Upper lobe of right lung (tissue), 1 donor: ENCODE measurements around the gene PREPL. TPM values are rescaled to one million over a fixed set of nuclear protein-coding genes. Genes with fewer than 3 reads are reported as not detected.
"Not testable (repeated sequence)": the region's sequence is repeated elsewhere in the genome, so short reads cannot be mapped to it uniquely, and the experiment has no call there.

Experiments used
- ATAC-seq: fragments of 200-7000 bp; cut with Tn5 transposase; one replicate; pipeline ENCODE4 v1.9.1; 2020; ENCODE audit warnings: mild to moderate bottlenecking, moderate library complexity
- DNase-seq: peaks from one replicate; pipeline ENCODE4 v3.0.0-alpha.2; 2020
- H3K27ac ChIP-seq: fragments of 200-600 bp; one replicate; pipeline ENCODE4 v1.8.0; 2022
- H3K27me3 ChIP-seq: fragments of 200-600 bp; one replicate; pipeline ENCODE4 v1.8.0; 2022; ENCODE audit warnings: mild to moderate bottlenecking
- H3K36me3 ChIP-seq: fragments of 200-600 bp; one replicate; pipeline ENCODE4 v1.8.0; 2022
- H3K4me1 ChIP-seq: fragments of 200-600 bp; one replicate; pipeline ENCODE4 v1.8.0; 2022
- H3K4me3 ChIP-seq: fragments of 200-600 bp; one replicate; pipeline ENCODE4 v1.8.0; 2022; ENCODE audit warnings: mild to moderate bottlenecking
- H3K9me3 ChIP-seq: fragments of 200-600 bp; one replicate; pipeline ENCODE4 v1.8.0; 2022
- CTCF ChIP-seq: fragments of 200-600 bp; IDR thresholded peaks from one replicate; pipeline ENCODE4 v1.8.0; 2022; ENCODE audit warnings: antibody characterized with exemption
- intact Hi-C: fragments of 100-400 bp; cut with DNase I; formaldehyde crosslinking; loops from one replicate; pipeline ENCODE4 v1.11.0; 2022
- total RNA-seq: library from RNA; stranded (reverse); fragmentation: NEBNext Ultra II Directional; extraction: Animal tissue kit (Norgen Biotek cat#: 25700); gene quantifications from one replicate; pipeline ENCODE4 v1.2.1, GENCODE V29; 2021
- donor health status: DM: no; HTN: yes; CAD: no; lungs with severe emphysema.

Gene PREPL
- total RNA-seq, 1 donor from 2014 or later = 43.4 TPM

DNA sequence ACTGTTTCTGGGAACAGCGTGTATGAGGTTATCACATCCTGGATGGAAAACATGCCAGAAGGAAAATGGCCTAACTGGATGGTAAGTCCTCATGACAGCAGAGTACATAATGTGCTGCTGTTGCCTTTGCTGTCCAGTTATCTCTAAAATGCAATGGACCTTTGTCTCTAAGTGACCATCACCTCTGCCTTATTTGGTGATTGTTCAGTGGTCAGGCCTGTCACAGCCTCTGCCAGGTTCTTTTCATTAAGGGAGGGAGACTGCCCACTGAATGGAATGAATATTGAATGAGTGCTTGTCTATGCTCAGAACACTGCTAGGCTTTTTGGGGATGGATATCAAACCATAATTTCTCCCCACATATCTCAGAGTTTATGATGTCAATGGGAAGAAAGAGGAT, 57.0 kb downstream of the PREPL start:
- no peak for ATAC-seq
- no peak for DNase-seq
- peaks cover under 1% of the 10 kb centered on the region for H3K9me3 ChIP-seq
- H3K4me1 ChIP-seq = no peaks in the 10 kb centered on the region
- intact Hi-C loops = no loop called here
- TF ChIP-seq CTCF = no peak
- no peak overlapping the region for H3K4me3 ChIP-seq
- H3K36me3 ChIP-seq = no peaks in the 10 kb centered on the region
- no peak overlapping the region for H3K27ac ChIP-seq
- no peaks in the 10 kb centered on the region for H3K27me3 ChIP-seq

- H3K27me3 ChIP-seq, intact Hi-C loops, H3K36me3 ChIP-seq, DNase-seq, H3K9me3 ChIP-seq, ATAC-seq, H3K4me3 ChIP-seq, H3K4me1 ChIP-seq, H3K27ac ChIP-seq: not testable (repeated sequence)
Measured at GRCh38 chr2:44303766-44304165, 57.5 kb downstream of the PREPL start.

DNA sequence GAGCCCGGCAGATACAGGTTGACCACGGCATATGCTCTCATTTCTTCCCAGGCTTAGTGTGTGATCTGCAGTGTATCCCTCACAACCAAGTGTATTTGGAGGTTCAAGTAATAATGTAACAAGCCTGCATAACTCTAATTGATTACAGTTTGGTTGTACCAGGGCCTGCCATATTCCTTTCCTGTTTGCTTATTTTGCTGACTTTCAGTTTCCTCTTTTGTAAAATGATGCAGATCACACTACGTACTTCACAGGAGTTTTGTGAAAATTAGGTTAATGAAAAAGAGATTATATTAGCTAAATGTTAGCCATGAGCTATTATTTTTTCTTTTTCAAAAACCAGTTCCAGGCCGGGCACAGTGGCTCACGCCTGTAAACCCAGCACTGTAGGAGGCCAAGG, 60.2 kb downstream of the PREPL start:
- H3K4me1 ChIP-seq = no peaks in the 10 kb centered on the region
- H3K9me3 ChIP-seq = no peaks in the 10 kb centered on the region
- H3K4me3 ChIP-seq = no peak overlapping the region
- no peaks in the 10 kb centered on the region for H3K27me3 ChIP-seq
- TF ChIP-seq CTCF = no peak
- no peak for ATAC-seq
- no peak overlapping the region for H3K27ac ChIP-seq
- no peaks in the 10 kb centered on the region for H3K36me3 ChIP-seq
- no peak for DNase-seq
- intact Hi-C loops = no loop called here

DNA sequence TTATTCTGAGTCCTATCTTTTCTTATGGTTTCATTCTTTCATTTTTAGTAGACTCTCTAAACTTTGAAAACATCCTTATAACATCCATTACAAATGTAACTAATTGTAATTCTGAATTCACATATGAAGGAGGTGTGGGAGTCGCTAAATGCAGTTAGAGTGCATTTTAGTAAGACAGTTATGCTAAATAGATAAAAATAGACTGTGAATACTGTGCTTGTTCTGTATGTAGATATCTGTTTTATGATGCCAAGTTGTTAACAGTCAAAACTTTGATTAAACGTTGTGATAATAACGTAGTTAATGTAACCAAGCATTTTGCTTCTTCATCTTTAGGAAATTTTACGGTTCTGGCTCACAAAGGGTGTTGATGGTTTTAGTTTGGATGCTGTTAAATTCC, 61.7 kb downstream of the PREPL start:
- no peak for ATAC-seq
- no peak overlapping the region for H3K4me3 ChIP-seq
- DNase-seq = no peak
- H3K27ac ChIP-seq = no peak overlapping the region
- peaks cover 3% of the 10 kb centered on the region for H3K4me1 ChIP-seq
- no peaks in the 10 kb centered on the region for H3K36me3 ChIP-seq
- no peaks in the 10 kb centered on the region for H3K27me3 ChIP-seq
- TF ChIP-seq CTCF = no peak
- H3K9me3 ChIP-seq = no peaks in the 10 kb centered on the region
- intact Hi-C loops = no loop called here

DNA sequence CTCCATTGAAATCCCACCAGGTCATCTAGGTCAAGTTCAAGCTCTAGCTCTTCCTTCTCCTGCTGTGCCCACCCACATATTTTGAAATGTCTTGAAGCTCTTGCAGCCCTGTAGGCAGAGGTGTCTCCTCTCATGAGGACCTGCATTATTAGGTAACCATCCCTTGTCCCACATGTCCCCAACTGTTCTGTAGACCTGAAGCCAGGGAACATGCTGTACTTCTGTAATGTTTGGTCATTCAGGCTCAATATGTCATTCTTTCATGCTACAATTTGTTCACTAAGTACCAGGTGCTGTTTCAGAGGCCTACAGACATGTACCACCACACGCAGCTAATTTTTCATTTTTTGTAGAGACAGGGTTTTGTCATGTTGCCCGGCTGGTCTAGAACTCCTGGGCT, 63.9 kb downstream of the PREPL start:
- Histone ChIP-seq H3K27ac (no peak overlapping the region), H3K9me3 (no peaks in the 10 kb centered on the region), H3K36me3 (no peaks in the 10 kb centered on the region), H3K4me1 (peaks cover 3% of the 10 kb centered on the region), H3K27me3 (no peaks in the 10 kb centered on the region), H3K4me3 (no peak overlapping the region)
- ATAC-seq = no peak
- TF ChIP-seq CTCF = no peak
- no peak for DNase-seq
- intact Hi-C loops = no loop called here

DNA sequence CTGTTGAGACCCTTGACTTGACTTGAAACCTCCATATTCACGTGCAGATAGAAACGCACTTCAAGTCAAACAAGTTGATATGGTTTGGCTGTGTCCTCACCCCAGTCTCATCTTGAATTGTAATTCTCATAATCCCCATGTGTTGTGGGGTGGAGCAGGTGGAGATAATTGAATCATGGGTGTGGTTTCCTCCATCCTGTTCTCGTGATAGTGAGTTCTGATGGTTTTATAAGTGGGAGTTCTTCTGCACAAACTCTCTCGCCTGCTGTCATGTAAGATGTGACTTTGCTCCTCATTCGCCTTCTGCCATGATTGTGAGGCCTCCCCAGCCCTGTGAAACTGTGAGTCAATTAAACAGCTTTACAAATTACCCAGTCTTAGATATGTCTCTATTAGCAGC, 64.6 kb downstream of the PREPL start:
- no peaks in the 10 kb centered on the region for H3K9me3 ChIP-seq
- peaks cover 9% of the 10 kb centered on the region for H3K4me1 ChIP-seq
- intact Hi-C loops = no loop called here
- H3K36me3 ChIP-seq = no peaks in the 10 kb centered on the region
- H3K27me3 ChIP-seq = no peaks in the 10 kb centered on the region
- no peak for ATAC-seq
- H3K4me3 ChIP-seq = no peak overlapping the region
- no peak overlapping the region for H3K27ac ChIP-seq
- no peak for TF ChIP-seq CTCF
- DNase-seq = no peak
